Measurements from ENCODE around the gene XRRA1.
"Not testable (repeated sequence)": the region's sequence is repeated elsewhere in the genome, so short reads cannot be mapped to it uniquely, and the experiment has no call there.

The XRRA1 gene

DNA sequence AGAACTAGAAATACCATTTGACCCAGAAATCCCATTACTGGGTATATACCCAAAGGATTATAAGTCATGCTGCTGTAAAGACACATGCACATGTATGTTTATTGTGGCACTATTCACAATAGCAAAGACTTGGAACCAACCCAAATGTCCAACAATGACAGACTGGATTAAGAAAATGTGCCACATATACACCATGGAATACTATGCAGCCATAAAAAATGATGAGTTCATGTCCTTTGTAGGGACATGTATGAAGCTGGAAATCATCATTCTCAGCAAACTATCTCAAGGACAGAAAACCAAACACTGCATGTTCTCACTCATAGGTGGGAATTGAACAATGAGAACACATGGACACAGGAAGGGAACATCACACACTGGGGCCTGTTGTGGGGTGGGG is 55.9 kb downstream of the XRRA1 start:
- DNase-seq, result not testable (repeated sequence)

DNA sequence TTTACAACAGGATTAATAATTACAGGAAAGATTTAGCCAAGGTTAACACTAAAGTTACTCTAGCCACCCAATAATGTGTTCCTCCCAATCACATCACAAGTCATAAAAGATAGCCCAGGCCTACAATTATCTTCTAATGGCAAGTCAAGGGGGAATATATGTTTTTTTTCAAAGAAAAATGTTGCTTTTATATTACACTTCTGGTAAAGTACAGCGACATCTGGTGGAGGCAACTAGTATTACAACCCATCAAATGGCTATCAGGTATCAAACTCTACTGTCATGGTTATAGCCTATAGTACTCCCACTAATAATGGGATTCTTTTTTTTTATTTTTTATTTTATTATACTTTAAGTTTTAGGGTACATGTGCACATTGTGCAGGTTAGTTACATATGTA is 71.8 kb downstream of the XRRA1 start:
- DNase-seq, result no peak

DNA sequence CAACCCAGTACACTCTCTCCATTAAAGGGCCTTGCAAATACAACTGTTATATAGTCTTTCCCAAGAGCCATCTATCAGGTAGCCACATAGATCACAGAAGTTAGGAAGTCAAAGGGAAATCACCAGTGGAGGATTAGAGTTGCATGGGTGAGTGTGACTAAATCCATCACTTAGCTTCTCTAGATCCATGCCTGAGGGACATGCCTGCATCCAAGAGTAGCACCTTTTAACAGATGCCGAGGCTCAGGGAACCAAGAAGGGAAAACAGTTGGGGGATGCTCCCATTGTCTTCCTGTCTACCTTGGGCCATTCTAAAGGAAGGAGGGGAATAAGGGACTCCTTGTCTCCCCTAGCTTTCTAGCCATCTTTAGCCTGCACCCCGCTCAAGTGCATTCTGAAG is 77.9 kb downstream of the XRRA1 start:
- no peak for DNase-seq

DNA sequence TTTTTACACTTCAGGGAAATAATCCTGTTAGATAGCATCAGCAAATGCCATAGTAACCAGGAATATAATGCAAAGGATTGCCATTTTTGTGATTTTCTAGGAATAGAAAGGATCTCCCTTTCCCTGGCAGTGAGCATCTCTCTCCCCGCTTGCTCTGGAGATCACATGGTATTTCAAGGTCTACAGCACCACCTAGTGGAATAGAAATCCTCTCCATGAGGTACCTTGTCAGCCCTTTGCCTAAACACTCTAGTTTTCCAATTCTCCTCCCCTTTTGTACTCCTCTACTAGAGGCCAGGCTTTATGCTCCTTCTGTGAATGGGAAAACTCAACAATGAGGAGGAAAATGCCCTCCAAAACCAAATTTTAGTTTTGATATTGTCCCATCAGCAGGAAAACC is 78.4 kb downstream of the XRRA1 start:
- DNase-seq, result no peak

DNA sequence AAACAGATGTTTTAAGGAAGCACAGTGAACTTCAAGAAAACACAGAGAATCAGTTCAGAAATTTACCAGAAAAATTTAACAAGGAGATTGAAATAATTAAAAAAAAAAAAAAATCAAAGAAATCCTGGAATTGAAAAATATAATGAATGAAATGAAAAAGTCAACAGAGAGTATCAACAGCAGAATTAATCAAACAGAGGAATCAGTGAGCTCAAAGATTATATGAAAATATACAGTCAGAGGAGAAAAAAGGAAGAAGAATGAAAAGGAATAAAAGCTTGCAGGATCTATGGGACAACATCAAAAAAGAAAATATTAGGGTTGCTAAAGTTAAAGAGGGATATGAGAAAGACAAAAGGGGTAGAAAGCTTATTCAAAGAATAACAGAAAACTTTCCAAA is 82.3 kb downstream of the XRRA1 start:
- no peak for DNase-seq

DNA sequence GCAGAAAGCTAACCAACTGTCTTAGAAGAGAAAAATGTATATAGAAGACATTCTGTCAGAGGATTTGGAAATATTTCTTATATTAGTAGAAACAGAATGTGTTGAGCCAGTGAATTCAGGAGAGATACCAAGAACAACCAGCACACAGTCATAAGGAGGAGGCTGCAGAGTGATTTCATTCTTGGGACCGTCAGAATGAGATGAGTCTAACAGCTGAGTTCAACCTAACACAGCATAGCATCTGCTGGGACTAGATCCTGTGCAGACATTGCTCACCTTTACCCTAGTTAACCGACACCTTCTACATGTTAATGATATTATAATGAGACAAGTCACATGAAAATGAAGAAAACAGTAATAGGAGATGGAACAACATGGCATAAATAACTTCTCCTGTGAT is 85.5 kb downstream of the XRRA1 start:
- no peak for DNase-seq

DNA sequence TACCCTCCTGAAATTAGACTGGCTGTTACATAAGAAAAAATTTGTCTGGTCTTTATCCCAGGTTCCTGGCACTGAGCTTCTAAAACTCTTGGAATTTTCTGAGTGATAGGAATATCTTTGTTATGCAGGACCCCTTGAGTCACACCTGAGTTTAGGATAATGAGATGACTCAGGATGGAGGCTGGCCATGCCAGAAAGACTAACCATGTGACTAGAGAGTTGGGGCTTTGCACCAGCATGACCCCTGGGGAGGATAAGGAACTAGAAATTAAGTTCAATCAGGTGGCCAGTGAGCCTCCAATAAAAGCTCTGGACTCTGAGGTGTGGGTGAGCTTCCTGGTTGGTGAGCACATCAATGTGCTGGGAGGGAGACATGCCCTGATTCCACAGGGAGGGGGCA is 88.1 kb downstream of the XRRA1 start:
- no peak for DNase-seq

DNA sequence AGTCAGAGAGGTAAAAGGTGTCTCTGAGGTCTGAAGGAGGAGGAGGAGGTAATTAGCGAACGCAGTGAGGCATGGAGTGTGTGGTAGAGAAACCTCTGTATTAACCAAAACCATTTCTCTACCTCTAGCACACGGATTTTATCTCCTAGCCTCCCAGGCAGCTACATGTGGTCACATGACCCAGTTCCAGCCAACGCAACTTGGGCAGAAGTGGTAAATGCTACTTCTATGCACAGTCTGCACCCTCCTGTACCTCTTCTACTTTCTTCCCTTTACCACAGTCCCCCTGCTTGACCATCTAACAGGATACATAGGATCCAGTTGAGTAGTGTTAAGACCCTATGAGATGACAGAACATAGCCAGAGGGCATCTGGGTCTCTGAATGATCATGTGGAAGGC is 95.7 kb downstream of the XRRA1 start:
- DNase-seq, result no peak

DNA sequence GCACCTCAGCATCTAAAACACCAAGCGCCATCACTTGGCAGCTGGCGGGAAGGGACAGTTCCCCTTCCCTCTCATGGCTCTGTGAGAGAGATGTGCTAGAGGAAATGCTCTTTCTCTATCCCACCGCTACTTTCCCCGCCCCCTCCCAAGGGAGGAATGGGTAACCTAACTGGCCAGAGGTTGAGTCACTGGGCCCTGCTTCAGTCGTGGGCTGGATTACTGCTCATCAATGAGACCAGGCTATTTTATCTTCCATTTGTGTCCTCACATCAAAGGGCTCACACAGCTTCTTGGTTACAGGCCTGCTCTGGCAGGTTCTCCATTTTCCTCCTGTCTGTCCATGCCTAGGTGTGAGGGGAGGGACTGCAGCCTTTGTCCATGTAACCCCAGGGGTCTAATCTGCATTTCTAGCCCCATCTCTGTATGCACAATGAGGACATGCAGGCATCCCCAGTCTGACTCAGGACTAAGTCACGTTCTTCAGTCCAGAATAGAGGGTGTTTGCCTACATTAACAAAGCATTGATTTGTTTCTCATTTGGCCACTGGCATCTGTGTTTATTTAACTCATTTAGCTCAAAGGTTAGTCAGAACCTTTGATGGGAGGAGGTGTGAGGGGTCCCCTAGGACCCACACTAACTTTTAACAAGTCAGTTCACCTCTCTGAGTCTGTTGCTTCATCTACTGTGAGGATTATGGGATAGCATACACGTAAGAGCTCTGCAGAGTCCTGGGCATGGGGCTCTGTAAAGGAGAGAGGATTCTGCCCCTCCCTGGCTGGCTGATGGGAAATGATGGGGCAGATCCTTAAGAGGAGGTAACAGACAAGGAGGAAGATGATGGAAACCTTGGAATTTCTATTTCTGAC is 99.1 kb downstream of the XRRA1 start:
- no peak for DNase-seq

DNA sequence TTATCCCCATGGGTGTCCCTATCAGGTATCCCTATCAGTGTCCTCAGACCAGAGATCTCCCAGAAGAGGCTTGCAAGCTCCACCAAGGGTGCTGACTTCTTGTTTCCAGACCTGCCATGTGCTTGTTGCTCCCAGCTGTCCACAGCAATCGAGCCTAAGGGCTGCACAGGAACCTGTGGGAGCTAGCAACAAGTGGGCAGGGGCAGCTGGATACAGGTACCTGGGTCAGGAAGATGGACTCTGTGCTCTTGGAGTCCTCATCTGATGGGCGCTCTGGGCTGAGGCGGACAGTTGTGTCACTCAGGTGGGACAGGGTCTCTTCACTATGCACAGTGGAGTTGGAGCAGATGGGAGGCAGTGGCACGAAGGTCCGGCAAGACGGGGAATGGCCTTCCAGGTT is 101.0 kb downstream of the XRRA1 start:
- no peak for DNase-seq

DNA sequence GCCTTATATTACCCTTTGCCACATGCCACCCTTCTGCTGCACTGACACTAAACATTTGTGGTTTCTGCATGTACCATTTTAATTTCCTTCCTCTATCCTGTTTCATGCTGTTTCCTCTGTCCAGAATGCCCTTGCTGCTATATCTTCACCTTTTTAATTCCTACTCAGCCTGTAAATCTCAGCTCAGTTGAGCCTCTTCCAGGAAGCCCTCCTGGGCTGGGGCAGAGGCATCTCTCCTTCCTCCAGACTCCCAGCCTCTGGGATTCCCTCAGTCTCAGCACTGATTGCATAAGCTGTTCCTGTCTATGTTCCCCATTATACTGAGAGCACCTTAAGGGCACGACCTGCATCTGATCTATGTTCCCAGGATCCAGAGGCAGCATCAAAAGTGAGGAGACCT is 101.5 kb downstream of the XRRA1 start:
- DNase-seq, result no peak

DNA sequence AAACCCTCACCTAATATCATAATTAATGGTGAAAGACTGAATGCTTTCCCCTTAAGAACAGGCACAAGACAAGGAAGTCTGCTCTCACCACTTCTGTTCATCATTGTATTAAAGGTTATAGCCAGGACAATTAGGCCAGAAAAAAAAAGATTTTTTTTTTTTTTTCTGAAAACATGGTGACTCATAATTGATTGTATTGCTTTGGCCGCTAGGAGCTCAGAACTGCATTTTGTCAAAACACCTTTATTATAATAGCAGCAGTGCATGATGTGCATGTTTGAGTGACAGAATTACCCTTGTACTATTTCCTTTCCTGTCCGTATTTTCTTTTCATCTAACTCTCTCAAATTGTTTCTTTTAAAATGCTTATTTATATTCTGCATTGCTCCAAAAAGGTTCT is 102.1 kb downstream of the XRRA1 start:
- DNase-seq, result no peak

DNA sequence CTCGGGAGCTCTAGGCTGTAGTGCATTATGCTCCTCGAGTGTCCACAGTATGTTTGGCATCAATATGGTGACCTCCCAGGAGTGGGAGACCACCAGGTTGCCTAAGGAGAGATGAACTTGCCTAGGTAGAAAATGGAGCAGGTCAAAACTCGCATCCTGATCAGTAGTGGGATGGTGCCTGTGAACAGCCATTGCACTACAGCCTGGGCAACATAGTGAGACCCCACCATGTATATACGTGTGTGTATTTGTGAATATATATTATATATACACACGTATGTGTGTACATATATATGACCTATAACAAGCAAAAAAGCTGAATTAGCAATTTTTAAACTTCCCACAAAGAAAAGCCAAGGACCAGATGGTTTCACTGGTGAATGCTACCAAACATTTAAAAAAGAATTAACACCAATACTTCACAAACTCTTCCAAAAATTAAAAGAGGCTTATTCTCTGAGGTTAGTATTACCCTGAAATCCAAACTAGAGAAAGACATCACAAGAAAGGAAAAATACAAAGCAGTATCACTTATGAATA is 102.8 kb downstream of the XRRA1 start:
- DNase-seq, result no peak

DNA sequence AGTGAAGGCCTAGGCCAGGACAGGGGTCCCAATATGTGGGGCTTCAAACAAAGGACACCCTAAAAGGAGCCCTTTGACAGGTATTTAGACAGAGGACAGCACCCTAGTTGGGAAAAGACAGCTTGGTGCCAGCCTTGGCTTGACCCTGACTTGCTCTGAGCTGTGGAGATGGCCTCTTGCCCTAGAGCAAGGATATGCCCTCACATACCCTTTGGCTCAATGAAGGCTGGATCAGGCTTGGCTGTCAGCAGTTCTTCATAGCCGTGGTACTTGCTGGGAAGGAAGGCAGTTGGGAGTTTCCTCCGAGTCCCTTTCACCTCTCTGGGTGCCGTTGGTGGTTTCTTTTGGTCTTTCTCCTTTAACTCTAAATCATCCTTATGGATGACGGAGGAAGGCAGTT is 104.0 kb downstream of the XRRA1 start:
- DNase-seq, result no peak

DNA sequence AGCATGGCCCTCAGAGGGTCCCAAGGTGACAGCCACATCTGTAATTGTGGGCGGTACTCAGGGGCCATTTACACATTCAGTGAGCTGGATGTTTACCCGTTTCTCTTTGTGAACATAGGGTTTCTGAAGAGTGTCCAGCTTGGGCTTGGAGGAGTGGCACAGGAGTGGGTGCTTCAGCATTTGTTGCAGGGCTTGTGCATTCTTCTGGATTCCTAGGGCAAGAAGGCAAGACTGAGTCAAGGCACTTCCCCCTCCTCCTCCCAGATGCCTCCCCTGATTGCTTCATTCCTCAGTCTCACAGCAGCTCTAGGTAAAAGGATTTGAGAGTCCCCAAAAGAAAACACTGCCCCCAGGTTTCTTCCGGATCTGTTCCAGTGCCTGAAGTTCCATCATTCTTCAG is 104.8 kb downstream of the XRRA1 start:
- no peak for DNase-seq

DNA sequence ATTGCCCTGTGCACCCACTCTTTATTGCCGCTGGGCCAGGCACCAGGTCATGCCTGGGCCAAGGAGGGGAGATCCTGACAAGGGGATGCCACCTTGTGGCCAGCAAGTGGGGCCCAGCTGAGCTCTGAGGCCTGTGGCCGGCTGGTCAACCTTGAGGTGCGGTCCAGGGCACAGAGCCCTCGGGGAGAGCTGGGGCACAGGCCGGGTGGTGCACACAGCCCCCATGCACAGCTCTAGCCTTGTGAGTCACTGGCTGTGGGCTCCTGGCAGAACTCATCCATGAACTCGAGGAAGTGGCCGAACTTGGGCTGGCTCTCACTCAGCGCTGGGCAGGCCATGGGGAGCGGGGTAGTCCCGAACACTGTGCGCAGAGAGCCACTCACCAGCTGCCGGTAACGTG is 105.9 kb downstream of the XRRA1 start:
- no peak for DNase-seq

DNA sequence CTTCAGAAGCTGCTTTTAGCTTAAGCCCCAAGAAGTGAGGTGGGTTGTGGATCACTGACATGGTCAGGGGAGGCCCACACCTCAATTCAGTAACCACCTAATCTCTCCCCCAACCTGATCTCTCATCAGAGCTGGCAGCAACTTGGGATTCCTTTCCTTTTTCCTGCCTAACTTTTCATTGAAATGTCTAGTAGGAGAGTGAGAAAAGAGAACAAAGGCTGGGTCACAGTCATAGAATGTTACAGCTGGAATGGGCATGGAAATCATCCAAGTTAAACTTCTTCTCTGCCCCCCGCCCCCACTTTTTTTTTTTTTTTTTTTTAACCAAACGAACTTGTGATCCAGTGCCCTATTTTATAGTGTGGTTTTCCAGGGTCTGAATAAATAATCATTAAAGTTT is 108.4 kb downstream of the XRRA1 start:
- DNase-seq, result no peak

DNA sequence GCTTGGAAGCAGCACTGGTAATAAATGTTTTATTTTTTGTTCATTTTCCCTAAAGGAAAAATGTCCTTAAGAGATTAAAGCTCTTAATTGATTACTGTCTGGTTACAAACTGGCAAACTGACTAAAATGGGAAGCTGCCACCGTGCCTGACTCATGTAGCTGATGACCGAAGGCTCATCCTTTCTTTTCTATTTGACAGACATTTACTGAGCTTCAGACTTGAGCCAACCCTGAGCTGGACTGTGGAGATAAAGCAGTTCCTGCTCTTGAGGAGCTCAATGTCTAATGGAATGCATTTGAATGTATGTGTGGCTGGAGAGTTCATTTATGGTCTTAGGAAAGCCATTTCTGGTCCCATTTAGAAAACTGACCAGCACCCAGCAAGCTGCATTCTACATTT is 108.9 kb downstream of the XRRA1 start:
- no peak for DNase-seq

DNA sequence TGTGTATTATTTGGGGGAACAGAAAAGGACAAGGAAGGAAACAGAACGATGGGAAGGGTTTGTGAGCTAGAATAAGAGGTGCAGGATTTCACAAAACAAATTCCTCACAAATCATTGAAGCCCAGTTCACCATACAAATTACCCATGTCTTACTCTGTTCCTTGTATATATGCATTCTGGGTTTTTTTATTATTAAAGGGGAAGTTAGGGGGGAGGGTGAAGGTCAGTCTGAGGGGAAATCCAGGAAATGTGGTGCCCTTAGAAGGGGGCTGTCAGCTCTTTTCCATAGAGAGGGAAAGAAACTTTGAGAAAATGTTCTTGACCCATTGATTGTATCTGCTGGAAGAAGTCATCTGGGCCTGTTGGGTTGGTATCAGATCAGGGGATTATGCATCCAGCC is 109.4 kb downstream of the XRRA1 start:
- DNase-seq, result no peak

DNA sequence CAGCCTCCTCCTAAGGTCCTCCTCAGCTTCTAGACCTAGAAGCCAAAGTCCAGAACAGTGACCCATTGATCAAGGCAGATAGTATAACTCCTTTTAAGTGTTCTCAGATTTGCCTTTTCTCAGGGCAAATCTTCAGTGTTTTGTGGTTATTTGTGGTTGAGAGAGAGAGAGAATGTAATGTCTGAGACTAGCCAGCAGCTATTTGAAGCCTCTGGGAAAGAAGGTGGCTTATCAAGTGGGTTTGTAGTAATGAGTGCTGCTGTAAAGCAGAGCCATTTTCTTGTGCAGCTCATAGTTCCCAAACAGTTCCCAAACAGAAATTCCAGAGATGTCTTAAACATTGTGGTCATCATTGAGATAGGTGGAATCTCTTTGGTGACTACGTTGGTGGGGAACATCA is 110.7 kb downstream of the XRRA1 start:
- no peak for DNase-seq

DNA sequence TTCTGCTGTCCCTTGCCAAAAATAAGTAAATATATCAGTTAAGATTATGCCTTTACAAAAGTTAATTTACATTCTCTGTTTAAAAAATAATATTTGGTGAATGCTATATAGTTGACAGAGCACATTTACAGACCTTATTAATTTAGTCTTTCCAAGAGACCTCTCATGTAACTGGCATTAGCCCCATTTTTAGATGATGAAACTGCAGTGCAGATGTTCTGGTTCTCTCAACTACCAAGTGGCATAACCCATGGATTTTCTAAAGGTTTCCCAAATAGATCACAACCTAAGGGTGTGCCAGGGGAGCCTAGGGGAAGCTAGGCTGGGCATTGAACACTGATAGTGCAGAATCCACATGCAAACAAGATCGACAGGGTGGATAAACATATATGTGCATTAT is 111.7 kb downstream of the XRRA1 start:
- no peak for DNase-seq

DNA sequence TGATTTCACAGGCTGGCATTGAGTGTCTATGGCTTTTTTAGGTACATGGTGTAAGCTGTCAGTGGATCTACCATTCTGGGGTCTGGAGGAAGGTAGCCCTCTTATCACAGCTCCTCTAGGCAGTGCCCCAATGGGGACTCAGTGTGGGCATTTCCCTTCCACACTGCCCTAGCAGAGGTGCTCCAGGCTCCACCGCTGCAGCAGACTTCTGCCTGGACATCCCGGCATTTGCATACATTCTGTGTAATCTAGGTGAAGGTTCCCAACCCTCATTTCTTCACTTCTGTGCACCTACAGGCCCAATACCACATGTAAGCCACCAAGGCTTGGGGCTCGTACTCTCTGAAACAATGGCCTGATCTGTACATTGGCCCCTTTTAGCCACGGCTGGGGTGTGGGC is 122.0 kb downstream of the XRRA1 start:
- no peak for DNase-seq

DNA sequence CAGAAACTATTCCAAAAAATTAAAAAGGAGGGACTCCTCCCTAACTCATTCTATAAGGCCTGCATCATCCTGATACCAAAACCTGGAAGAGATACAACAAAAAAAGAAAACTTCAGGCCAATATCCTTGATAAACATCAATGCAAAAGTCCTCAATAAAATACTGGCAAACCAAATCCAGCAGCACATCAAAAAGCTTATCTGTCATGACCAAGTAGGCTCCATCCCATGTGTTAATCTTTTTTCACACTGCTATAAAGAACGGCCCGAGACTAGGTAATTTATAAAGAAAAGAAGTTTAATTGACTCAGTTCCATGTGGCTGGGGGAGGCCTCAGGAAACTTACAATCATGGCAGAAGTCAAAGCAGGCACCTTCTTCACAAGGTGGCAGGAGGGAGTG is 123.3 kb downstream of the XRRA1 start:
- DNase-seq, result not testable (repeated sequence)

DNA sequence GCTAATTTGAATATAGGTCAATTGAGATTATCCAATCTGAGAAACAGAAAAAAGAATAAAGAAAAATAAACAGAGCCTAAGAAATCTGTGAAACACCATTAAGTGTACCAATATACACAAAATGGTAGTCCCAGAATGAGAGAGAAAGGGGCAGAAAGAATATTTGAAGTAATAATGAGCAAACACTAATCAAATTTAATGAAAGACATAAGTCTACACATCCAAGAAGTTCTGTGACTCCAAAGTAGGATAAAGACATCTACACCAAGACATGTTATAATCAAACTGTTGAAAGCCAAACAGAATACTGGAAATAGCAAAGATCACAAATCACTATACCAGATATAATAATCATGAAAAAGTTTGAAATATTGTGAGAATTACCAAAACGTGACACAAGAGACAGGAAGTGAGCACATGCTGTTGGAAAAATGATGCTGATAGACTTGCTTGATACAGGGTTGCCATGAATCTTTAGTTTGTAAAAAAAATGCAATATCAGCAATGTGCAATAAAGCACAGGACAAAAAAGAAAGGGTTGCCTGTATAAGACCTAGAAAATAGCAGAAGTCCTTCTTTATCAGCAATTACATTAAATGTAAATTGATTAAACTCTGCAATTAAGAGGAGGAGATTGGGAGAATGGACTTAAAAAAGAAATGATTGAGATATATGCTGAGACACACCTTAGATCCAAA is 124.5 kb downstream of the XRRA1 start:
- no peak for DNase-seq

Measured in activated T-cell treated with anti-CD3 and anti-CD28 coated beads for 4 hours (primary cell).